ENCODE data around the gene UBLCP1.
"Not testable (repeated sequence)": the region's sequence is repeated elsewhere in the genome, so short reads cannot be mapped to it uniquely, and the experiment has no call there.

The UBLCP1 gene

DNA sequence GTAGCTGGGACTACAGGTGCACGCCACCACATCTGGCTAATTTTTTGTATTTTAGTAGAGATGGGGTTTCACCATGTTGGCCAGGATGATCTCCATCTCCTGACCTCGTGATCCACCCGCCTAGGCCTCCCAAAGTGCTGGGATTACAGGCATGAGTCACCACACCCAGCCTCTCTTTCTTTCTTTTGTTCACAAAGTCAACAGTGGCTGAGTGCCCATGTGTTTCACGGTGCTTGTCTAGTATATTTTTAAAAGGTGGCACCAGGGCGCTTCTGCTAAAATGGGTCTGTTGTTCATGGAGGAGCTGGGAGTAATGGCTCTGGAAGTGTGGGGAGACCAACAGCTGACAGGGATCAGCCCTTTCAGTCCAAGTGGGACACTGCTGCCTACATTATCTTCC, 35.0 kb upstream of the UBLCP1 start:
- not testable (repeated sequence) for H3K36me3 ChIP-seq (ENCODE audit: control insufficient read depth, insufficient read depth, low read length, severe bottlenecking); H3K4me1 ChIP-seq (ENCODE audit: control insufficient read depth, insufficient read depth, low read length); H3K27me3 ChIP-seq (replicated peaks; ENCODE audit: control insufficient read depth, insufficient read depth, low read length); H3K9ac ChIP-seq (ENCODE audit: low read length); DNase-seq (ENCODE audit: low read depth); H3K9me3 ChIP-seq (ENCODE audit: control insufficient read depth, low read length); H3K4me3 ChIP-seq (ENCODE audit: low read length)

DNA sequence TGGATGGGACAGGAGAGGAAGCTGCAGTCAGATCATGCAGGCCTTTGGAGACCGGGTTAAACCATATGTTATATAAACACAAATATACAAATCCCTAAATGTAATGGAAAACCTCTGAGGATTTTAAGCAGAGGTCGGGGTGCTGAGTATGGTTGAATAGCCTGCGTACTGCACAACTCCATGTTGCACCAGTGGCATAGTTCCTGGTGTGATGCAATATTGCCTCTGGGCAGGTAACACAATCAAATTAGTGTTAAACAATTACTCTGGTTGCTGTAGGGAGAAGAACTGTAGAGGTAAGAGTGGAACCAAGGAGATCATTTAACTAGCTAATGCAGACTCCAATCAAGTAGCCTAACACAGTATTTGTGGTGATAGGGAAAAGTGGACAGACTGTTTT, 32.4 kb upstream of the UBLCP1 start:
- H3K27me3 ChIP-seq (replicated peaks; ENCODE audit: control insufficient read depth, insufficient read depth, low read length) = no peaks in the 10 kb centered on the region
- H3K9ac ChIP-seq (ENCODE audit: low read length) = no peak overlapping the region
- no peak overlapping the region for H3K4me3 ChIP-seq (ENCODE audit: low read length)
- H3K9me3 ChIP-seq (ENCODE audit: control insufficient read depth, low read length) = no peaks in the 10 kb centered on the region
- H3K36me3 ChIP-seq (ENCODE audit: control insufficient read depth, insufficient read depth, low read length, severe bottlenecking) = no peaks in the 10 kb centered on the region
- no peak for DNase-seq (ENCODE audit: low read depth)
- peaks cover 7% of the 10 kb centered on the region for H3K4me1 ChIP-seq (ENCODE audit: control insufficient read depth, insufficient read depth, low read length)

DNA sequence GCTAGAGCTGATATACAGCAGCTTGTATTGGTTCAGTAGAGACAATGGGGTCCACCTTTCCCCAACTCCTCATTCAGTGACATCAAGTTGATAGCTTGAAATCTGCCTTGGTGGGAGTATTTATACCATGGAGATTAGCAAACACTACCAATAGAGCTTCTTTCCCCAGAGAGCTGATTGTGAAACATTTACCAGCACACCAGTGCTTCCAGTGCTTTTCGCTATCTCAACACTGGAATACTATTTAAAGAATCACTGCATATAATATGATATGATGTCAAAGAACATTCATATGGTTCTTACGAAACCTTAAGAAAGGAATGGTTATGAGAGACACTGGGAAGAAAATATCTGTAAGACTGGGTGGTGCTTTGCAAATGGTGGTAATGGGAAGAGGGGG, 31.9 kb upstream of the UBLCP1 start:
- no peaks in the 10 kb centered on the region for H3K9me3 ChIP-seq (ENCODE audit: control insufficient read depth, low read length)
- no peaks in the 10 kb centered on the region for H3K27me3 ChIP-seq (replicated peaks; ENCODE audit: control insufficient read depth, insufficient read depth, low read length)
- no peak overlapping the region for H3K4me3 ChIP-seq (ENCODE audit: low read length)
- no peak overlapping the region for H3K9ac ChIP-seq (ENCODE audit: low read length)
- DNase-seq (ENCODE audit: low read depth) = peak; percentile 11
- no peaks in the 10 kb centered on the region for H3K36me3 ChIP-seq (ENCODE audit: control insufficient read depth, insufficient read depth, low read length, severe bottlenecking)
- peaks cover 7% of the 10 kb centered on the region for H3K4me1 ChIP-seq (ENCODE audit: control insufficient read depth, insufficient read depth, low read length)

DNA sequence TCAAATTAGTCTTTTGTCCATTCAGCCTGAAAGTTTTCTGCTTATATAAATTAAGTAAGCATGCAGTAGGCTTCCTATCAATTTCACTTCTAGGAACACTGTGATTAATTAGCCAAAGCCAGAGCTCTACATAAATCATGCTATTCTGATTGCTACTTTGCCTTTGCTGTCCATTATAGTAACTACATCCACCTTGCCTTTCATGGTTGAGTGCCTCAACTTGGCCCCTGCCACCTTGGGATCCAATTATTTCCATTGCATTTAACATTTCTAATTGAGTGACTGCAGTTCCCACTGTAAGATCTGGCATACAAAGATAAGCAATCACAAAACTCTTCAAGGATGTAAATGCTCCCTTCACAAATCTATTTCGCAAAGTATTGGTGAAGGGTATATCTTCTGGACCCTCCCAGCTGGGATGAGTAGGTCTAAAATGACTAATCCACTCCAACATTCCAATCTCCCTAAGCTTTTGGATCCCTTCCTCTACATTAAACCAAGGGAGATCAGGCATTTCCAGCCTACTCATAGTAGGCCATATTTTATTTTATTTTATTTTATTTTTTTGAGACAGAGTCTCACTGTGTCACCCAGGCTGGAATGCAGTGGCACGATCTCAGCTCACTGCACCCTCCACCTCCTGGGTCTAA, 27.1 kb upstream of the UBLCP1 start:
- H3K9ac ChIP-seq (ENCODE audit: low read length); H3K4me1 ChIP-seq (ENCODE audit: control insufficient read depth, insufficient read depth, low read length); H3K27me3 ChIP-seq (replicated peaks; ENCODE audit: control insufficient read depth, insufficient read depth, low read length); H3K4me3 ChIP-seq (ENCODE audit: low read length); DNase-seq (ENCODE audit: low read depth); H3K9me3 ChIP-seq (ENCODE audit: control insufficient read depth, low read length); H3K36me3 ChIP-seq (ENCODE audit: control insufficient read depth, insufficient read depth, low read length, severe bottlenecking): not testable (repeated sequence)

DNA sequence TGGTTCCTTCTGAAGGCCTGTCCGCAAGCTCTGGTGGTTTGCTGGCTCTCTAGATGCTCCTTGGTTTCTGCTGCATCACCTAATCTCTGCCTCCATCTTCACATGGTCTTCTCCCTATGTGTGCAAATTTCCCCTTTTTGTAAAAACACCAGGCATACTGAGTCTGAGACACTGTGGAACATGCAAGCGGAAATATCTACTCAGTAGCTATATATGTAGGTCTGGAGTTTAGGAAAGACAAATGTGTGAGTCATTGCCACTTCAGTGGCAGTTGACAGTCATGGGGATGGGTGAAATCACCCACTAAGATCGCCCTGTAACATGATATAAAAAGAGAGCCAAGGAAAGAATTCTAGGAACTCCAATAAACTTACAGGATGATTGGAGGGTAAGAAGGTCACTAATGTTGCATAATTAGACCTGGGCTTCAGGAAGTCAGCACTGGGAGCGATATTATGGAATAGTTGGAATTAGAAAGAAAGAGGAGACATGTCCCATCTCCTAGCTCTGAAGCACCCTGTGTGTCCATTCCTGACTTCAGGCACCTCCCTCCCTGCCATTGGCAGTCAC, 22.7 kb upstream of the UBLCP1 start:
- peaks cover 8% of the 10 kb centered on the region for H3K4me1 ChIP-seq (ENCODE audit: control insufficient read depth, insufficient read depth, low read length)
- DNase-seq (ENCODE audit: low read depth) = peak; percentile 32
- H3K36me3 ChIP-seq (ENCODE audit: control insufficient read depth, insufficient read depth, low read length, severe bottlenecking) = no peaks in the 10 kb centered on the region
- no peaks in the 10 kb centered on the region for H3K9me3 ChIP-seq (ENCODE audit: control insufficient read depth, low read length)
- no peak overlapping the region for H3K4me3 ChIP-seq (ENCODE audit: low read length)
- no peak overlapping the region for H3K9ac ChIP-seq (ENCODE audit: low read length)
- H3K27me3 ChIP-seq (replicated peaks; ENCODE audit: control insufficient read depth, insufficient read depth, low read length) = no peaks in the 10 kb centered on the region

DNA sequence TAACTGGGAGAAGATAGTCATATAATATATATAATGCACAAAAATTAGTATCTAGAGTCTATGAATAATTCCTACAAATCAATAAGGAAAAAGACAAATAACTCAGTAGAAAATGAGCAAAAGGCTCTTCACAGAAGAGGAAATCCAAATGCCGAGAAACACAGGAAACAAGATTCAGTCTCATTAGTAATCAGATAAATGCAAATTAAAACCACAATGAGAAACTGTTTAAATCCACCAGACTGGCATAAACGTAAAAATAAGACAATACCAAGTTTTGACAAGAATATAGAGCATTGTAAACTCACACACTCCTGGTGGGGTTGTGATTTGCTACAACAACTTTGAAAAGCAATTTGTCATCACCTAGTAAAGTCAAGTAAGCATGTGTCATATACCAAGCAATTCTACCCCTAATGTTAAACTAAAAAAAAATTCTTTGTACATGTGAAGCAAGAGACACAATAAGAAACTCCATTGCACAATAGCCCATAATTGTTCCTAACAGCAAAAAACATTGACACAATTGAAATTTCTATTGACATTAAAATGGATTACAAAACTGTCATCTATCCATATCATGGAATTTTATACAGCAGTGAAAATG, 21.0 kb upstream of the UBLCP1 start:
- H3K9me3 ChIP-seq (ENCODE audit: control insufficient read depth, low read length) = no peaks in the 10 kb centered on the region
- peaks cover 8% of the 10 kb centered on the region for H3K4me1 ChIP-seq (ENCODE audit: control insufficient read depth, insufficient read depth, low read length)
- H3K9ac ChIP-seq (ENCODE audit: low read length) = no peak overlapping the region
- H3K36me3 ChIP-seq (ENCODE audit: control insufficient read depth, insufficient read depth, low read length, severe bottlenecking) = no peaks in the 10 kb centered on the region
- H3K4me3 ChIP-seq (ENCODE audit: low read length) = no peak overlapping the region
- H3K27me3 ChIP-seq (replicated peaks; ENCODE audit: control insufficient read depth, insufficient read depth, low read length) = no peaks in the 10 kb centered on the region
- peak; percentile 13 for DNase-seq (ENCODE audit: low read depth)

DNA sequence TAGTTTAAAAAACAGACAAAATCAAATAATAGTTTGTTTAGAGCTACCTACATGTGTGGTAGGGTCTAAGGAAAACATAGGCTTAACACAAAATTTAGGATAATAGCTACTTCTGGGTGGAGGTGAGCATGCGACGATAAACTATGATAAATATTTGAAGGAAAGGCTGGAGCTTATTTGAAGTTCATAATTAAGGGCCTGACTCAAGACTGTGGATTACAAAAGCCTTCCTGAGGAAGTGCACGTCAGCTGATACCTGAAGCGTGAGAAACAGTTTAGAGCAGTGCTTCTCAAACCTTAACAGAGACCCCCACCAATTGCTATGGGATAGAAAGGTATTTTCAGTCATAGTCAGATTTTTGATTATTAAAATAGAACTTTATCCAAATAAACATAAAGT, 20.4 kb upstream of the UBLCP1 start:
- Histone ChIP-seq H3K9me3 (ENCODE audit: control insufficient read depth, low read length) (no peaks in the 10 kb centered on the region), H3K4me3 (ENCODE audit: low read length) (no peak overlapping the region), H3K4me1 (ENCODE audit: control insufficient read depth, insufficient read depth, low read length) (peaks cover 8% of the 10 kb centered on the region), H3K9ac (ENCODE audit: low read length) (no peak overlapping the region), H3K27me3 (replicated peaks; ENCODE audit: control insufficient read depth, insufficient read depth, low read length) (no peaks in the 10 kb centered on the region), H3K36me3 (ENCODE audit: control insufficient read depth, insufficient read depth, low read length, severe bottlenecking) (no peaks in the 10 kb centered on the region)
- DNase-seq (ENCODE audit: low read depth) = no peak

DNA sequence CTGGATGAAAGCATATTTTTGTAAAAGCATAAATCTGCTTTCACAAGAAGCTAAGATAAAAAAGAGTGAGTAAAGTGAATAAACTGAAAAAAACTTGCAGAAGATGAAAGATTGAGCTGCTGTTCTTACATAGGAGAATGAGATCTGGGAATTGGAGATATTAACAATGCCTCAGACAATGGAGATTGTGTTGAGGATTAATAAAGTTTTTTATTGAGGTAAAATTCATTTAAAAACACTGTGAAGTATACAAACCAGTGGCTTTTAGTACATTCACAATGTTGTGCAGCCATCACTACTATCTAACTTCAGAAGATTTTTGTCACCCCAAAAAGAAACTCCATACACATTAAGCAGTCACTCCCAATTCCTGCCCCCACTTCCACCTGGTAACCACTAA, 19.7 kb upstream of the UBLCP1 start:
- no peaks in the 10 kb centered on the region for H3K27me3 ChIP-seq (replicated peaks; ENCODE audit: control insufficient read depth, insufficient read depth, low read length)
- DNase-seq (ENCODE audit: low read depth) = no peak

DNA sequence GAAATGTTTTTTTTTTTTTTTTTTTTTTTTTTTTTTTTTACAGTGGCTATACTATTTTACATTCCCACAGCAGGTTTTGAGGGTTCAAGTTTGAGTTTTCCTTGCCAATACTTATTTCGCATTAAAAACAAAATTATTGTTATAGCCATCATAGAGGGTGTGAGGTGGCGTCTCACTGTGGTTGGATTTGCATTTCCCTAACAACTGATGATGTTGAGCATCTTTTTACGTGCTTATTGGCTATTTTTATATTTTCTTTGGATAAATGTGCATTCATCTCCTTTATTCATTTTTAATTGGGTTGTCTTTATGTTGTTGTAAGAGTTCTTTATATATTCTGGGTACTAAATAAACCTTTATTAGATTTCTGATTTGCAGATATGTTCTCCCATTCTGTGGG, 18.9 kb upstream of the UBLCP1 start:
- H3K36me3 ChIP-seq (ENCODE audit: control insufficient read depth, insufficient read depth, low read length, severe bottlenecking) = no peaks in the 10 kb centered on the region
- peaks cover 8% of the 10 kb centered on the region for H3K4me1 ChIP-seq (ENCODE audit: control insufficient read depth, insufficient read depth, low read length)
- peaks cover 4% of the 10 kb centered on the region for H3K27me3 ChIP-seq (replicated peaks; ENCODE audit: control insufficient read depth, insufficient read depth, low read length)
- H3K4me3 ChIP-seq (ENCODE audit: low read length) = no peak overlapping the region
- DNase-seq (ENCODE audit: low read depth) = peak; percentile 37
- no peaks in the 10 kb centered on the region for H3K9me3 ChIP-seq (ENCODE audit: control insufficient read depth, low read length)
- H3K9ac ChIP-seq (ENCODE audit: low read length) = no peak overlapping the region

More for the DNA sequence above, 19.7 kb upstream of the UBLCP1 start:
- Histone ChIP-seq H3K9ac (ENCODE audit: low read length) (no peak overlapping the region), H3K4me3 (ENCODE audit: low read length) (no peak overlapping the region), H3K9me3 (ENCODE audit: control insufficient read depth, low read length) (no peaks in the 10 kb centered on the region), H3K36me3 (ENCODE audit: control insufficient read depth, insufficient read depth, low read length, severe bottlenecking) (no peaks in the 10 kb centered on the region), H3K4me1 (ENCODE audit: control insufficient read depth, insufficient read depth, low read length) (peaks cover 8% of the 10 kb centered on the region)

DNA sequence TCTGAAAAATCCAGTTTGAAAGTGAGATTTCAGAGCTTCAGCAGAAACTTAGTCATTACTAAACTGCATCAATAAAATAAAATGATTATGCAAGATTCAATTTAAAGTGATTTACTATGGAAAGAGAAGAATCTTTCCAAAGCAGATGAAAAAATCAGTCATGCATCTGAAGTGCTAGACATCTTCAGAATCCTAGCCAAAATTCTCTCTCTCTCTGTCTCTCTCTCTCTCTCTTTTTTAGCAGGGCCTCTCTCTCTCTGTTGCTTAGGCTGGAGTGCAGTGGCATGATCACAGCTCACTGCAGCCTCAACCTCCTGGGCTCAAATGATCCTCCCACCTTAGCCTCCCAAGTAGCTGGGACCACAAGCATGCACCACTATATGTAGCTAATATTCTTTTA, 18.2 kb upstream of the UBLCP1 start:
- Histone ChIP-seq H3K9ac (ENCODE audit: low read length) (no peak overlapping the region), H3K27me3 (replicated peaks; ENCODE audit: control insufficient read depth, insufficient read depth, low read length) (peaks cover 5% of the 10 kb centered on the region), H3K9me3 (ENCODE audit: control insufficient read depth, low read length) (no peaks in the 10 kb centered on the region), H3K4me3 (ENCODE audit: low read length) (no peak overlapping the region), H3K4me1 (ENCODE audit: control insufficient read depth, insufficient read depth, low read length) (peaks cover 8% of the 10 kb centered on the region), H3K36me3 (ENCODE audit: control insufficient read depth, insufficient read depth, low read length, severe bottlenecking) (no peaks in the 10 kb centered on the region)
- no peak for DNase-seq (ENCODE audit: low read depth)

DNA sequence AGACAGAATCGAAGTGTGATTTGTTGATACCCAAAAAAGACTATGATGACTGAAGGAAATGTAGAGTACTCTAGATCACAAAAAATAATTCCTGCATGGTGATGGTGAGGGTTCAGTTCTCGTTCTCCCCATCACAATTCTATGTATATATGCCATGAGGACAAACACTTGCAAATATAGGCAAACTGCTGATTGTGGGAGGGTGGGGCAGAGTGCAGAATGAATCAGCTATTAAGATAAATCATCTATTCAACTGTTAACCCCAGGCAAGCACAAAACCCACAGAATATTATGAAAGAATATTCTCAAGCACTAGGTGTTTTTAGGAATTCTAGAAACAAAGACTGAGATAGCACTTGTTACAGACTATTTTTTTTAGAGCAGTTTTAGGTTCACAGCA, 13.9 kb upstream of the UBLCP1 start:
- Histone ChIP-seq H3K36me3 (ENCODE audit: control insufficient read depth, insufficient read depth, low read length, severe bottlenecking) (no peaks in the 10 kb centered on the region), H3K4me1 (ENCODE audit: control insufficient read depth, insufficient read depth, low read length) (no peaks in the 10 kb centered on the region), H3K4me3 (ENCODE audit: low read length) (no peak overlapping the region), H3K9ac (ENCODE audit: low read length) (no peak overlapping the region), H3K9me3 (ENCODE audit: control insufficient read depth, low read length) (no peaks in the 10 kb centered on the region), H3K27me3 (replicated peaks; ENCODE audit: control insufficient read depth, insufficient read depth, low read length) (peaks cover 5% of the 10 kb centered on the region)
- DNase-seq (ENCODE audit: low read depth) = no peak
